PC-3 (cell line): ENCODE results near the gene ZNRF2. TPM values are rescaled to one million over a fixed set of nuclear protein-coding genes. Genes with fewer than 3 reads are reported as not detected.

Experiments
- ATAC-seq: fragments of 200-7000 bp; cut with Tn5 transposase; 2 replicates; pipeline ENCODE4 v1.9.1; 2020; ENCODE audit warnings: mild to moderate bottlenecking, moderate library complexity
- BruUV-seq: library from RNA; stranded (reverse); fragments of 400-500 nt; replicated peaks from 2 replicates; lab custom pipeline; 2021; lab: Mats Ljungman, UMichigan
- CTCF ChIA-PET: fragments of 300-600 bp; sonication (Branson Sonifier 250); formaldehyde crosslinking; loops from one replicate; lab custom pipeline; 2022; ENCODE audit warnings: antibody characterized with exemption; lab: Charles Lee
- POLR2A ChIA-PET: fragments of 300-600 bp; sonication (Branson Sonifier 250); formaldehyde crosslinking; loops from one replicate; lab custom pipeline; 2022; ENCODE audit warnings: antibody characterized with exemption; ENCODE audit not compliant: unreplicated experiment; lab: Charles Lee
- DNase-seq: peaks from one replicate; pipeline ENCODE4 v3.0.0-alpha.2; 2015
- H2AFZ ChIP-seq: fragments of 300-600 bp; sonication (generic); 2 replicates; pipeline ENCODE4 v1.6.0; 2016; ENCODE audit warnings: antibody characterized with exemption, low read length
- H3F3A ChIP-seq: fragments of 300-600 bp; sonication (generic); one replicate; pipeline ENCODE4 v1.6.0; 2017; ENCODE audit warnings: antibody characterized with exemption, low read length, control low read depth, mild to moderate bottlenecking; ENCODE audit not compliant: unreplicated experiment
- H3K27ac ChIP-seq: fragments of 300-600 bp; sonication (generic); 2 replicates; pipeline ENCODE4 v1.5.1; 2016; ENCODE audit warnings: mild to moderate bottlenecking, low read length
- H3K27me3 ChIP-seq: fragments of 300-600 bp; sonication (generic); 2 replicates; pipeline ENCODE4 v1.6.1; 2016; ENCODE audit warnings: low read length, mixed read lengths
- H3K36me3 ChIP-seq: fragments of 300-600 bp; sonication (generic); 2 replicates; pipeline ENCODE4 v1.6.1; 2016; ENCODE audit warnings: low read depth, mixed run types, low read length, mixed read lengths
- H3K4me1 ChIP-seq: fragments of 300-600 bp; sonication (generic); 2 replicates; pipeline ENCODE4 v1.5.1; 2016; ENCODE audit warnings: low read length; ENCODE audit not compliant: insufficient read depth
- H3K4me2 ChIP-seq: fragments of 300-600 bp; sonication (generic); 2 replicates; pipeline ENCODE4 v1.6.0; 2016; ENCODE audit warnings: low read length
- H3K4me3 ChIP-seq: fragments of 300-600 bp; sonication (generic); 2 replicates; pipeline ENCODE4 v1.5.1; 2016; ENCODE audit warnings: mild to moderate bottlenecking, low read length, mixed read lengths
- H3K79me2 ChIP-seq: fragments of 300-600 bp; sonication (generic); 2 replicates; pipeline ENCODE4 v1.6.1; 2017; ENCODE audit warnings: low read length, mixed read lengths
- H3K9ac ChIP-seq: fragments of 300-600 bp; sonication (generic); 2 replicates; pipeline ENCODE4 v1.6.0; 2016; ENCODE audit warnings: mild to moderate bottlenecking, low read length
- H3K9me2 ChIP-seq: fragments of 300-600 bp; sonication (generic); replicated peaks from 2 replicates; pipeline ENCODE4 v1.6.1; 2016; ENCODE audit warnings: mixed run types, low read length, mixed read lengths
- H3K9me3 ChIP-seq: fragments of 300-600 bp; sonication (generic); 2 replicates; pipeline ENCODE4 v1.6.1; 2016; ENCODE audit warnings: low read length, mixed read lengths
- H4K20me1 ChIP-seq: fragments of 300-600 bp; sonication (generic); 2 replicates; pipeline ENCODE4 v1.6.1; 2016; ENCODE audit warnings: low read length, mixed read lengths
- CTCF ChIP-seq: fragments of 300-600 bp; sonication (generic); conservative IDR thresholded peaks from 2 replicates; pipeline ENCODE4 v1.5.1; 2017; ENCODE audit warnings: antibody characterized with exemption, low read depth, mild to moderate bottlenecking, low read length
- EZH2 ChIP-seq: fragments of 300-600 bp; sonication (generic); IDR thresholded peaks from one replicate; pipeline ENCODE4 v1.6.1; 2017; ENCODE audit warnings: antibody characterized with exemption, mild to moderate bottlenecking, low read length; ENCODE audit not compliant: unreplicated experiment
- EZH2phosphoT487 ChIP-seq: fragments of 300-600 bp; sonication (generic); IDR thresholded peaks from 2 replicates; pipeline ENCODE4 v1.6.1; 2018; ENCODE audit warnings: mild to moderate bottlenecking, antibody characterized with exemption, low read length, borderline replicate concordance
- intact Hi-C: fragments of 100-400 bp; cut with micrococcal nuclease; formaldehyde crosslinking; loops from 2 replicates; pipeline ENCODE4 v1.9.0; 2023
- total RNA-seq: library from RNA; depleted of rRNA; stranded (reverse); fragments of >200 nt; gene quantifications from 2 replicates; pipeline ENCODE4 v1.2.3, GENCODE V29; 2014

ZNRF2 gene
- total RNA-seq, 1 experiment from 2014 or later, result 13.1 TPM

GRCh38 chr7:30403477-30403876 lies 119.1 kb downstream of the ZNRF2 start:
- Histone ChIP-seq H3K9ac (no peak overlapping the region), H3K4me1 (peaks cover 12% of the 10 kb centered on the region), H3K9me2 (no peaks in the 10 kb centered on the region), H4K20me1 (no peaks in the 10 kb centered on the region), H3F3A (no peaks in the 10 kb centered on the region), H3K36me3 (no peaks in the 10 kb centered on the region), H3K4me2 (no peak overlapping the region), H3K9me3 (no peaks in the 10 kb centered on the region), H3K27me3 (no peaks in the 10 kb centered on the region), H3K79me2 (no peaks in the 10 kb centered on the region), H3K27ac (peak overlapping the region; percentile 56), H2AFZ (no peak overlapping the region), H3K4me3 (no peak overlapping the region)
- intact Hi-C loops, result no loop called here
- POLR2A ChIA-PET, result no interaction called here
- BruUV-seq, result no TSS peak
- DNase-seq (peak; percentile 92), ATAC-seq (peak; percentile 50)
- CTCF ChIA-PET, result interaction anchor here (0.5 kb wide), 1 partner anchor 120 kb away, joined by 6 read pairs; no protein-coding TSS in a partner anchor
- TF ChIP-seq EZH2 (no peak), EZH2phosphoT487 (no peak), CTCF (no peak)

DNA sequence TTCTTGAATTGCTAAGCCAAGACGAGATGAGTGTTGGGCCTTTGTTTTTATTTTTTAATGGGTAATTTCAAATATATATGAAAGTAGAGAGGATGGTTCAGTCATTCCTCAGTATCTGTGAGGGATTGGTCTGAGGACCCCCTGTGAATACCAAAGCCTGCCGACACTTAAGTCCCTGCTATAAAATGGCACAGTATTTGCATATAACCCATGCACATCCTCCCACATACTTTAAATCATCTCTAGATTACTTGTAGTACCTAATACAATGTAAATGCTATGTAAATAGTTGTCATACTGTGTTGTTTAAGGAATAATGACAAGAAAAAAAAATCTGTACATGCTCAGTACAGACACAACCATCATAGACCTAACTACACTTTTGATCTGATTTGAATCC lies 120.8 kb downstream of the ZNRF2 start:
- H3K27me3 ChIP-seq, result no peaks in the 10 kb centered on the region
- no TSS peak for BruUV-seq
- no peak overlapping the region for H3K9ac ChIP-seq
- ChIA-PET POLR2A (no interaction called here), CTCF (no interaction called here)
- H3K9me3 ChIP-seq, result no peaks in the 10 kb centered on the region
- DNase-seq (no peak), ATAC-seq (no peak)
- H3K36me3 ChIP-seq, result no peaks in the 10 kb centered on the region
- H3K4me3 ChIP-seq, result no peak overlapping the region
- H3K4me2 ChIP-seq, result no peak overlapping the region
- intact Hi-C loops, result no loop called here
- peaks cover 12% of the 10 kb centered on the region for H3K4me1 ChIP-seq
- TF ChIP-seq EZH2phosphoT487 (no peak), EZH2 (no peak), CTCF (no peak)
- no peaks in the 10 kb centered on the region for H3K9me2 ChIP-seq
- H3K79me2 ChIP-seq, result no peaks in the 10 kb centered on the region
- H4K20me1 ChIP-seq, result no peaks in the 10 kb centered on the region
- H2AFZ ChIP-seq, result no peak overlapping the region
- H3K27ac ChIP-seq, result no peak overlapping the region
- H3F3A ChIP-seq, result no peaks in the 10 kb centered on the region

DNA sequence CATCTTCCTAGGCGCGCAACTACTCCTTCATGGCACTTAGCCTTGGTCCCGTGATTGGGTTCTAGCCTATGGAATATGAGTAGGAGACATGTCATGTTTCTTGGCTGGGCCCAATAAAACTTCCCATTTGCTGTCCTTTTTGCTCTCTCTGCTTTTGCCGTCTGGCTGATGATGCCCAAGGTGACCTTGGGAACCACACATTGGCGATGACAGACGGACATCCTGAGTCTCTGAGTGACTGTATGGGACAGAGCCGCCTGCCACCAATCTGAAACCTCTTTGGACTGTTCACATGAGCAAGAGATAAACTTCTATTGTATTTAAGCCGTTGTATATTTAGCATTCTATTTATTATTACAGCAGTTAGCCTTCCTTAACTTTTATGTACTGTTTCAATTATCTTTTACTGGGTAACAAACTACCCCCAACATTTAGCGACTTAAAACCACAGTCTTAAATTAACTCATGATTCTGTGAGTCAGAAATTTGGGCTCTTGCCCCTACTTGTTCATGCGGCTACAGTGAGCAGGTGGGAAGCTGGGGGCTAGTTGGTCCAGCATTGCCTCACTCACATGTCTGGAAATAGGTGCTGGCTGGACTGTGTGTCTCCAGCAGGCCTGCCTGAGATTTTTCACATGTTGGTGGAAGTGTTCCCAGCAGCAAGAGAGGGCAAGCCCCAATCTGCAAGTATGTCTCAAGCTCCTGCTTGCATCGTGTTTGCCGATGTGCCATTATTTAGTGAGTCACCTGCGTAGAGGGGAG lies 122.4 kb downstream of the ZNRF2 start:
- Histone ChIP-seq H3K27ac (no peak overlapping the region), H3K36me3 (no peaks in the 10 kb centered on the region), H3K9me3 (no peaks in the 10 kb centered on the region), H3F3A (no peaks in the 10 kb centered on the region), H4K20me1 (no peaks in the 10 kb centered on the region), H3K9me2 (no peaks in the 10 kb centered on the region), H3K9ac (no peak overlapping the region), H3K27me3 (no peaks in the 10 kb centered on the region), H3K4me3 (no peak overlapping the region), H2AFZ (no peak overlapping the region), H3K4me1 (peaks cover 12% of the 10 kb centered on the region), H3K79me2 (no peaks in the 10 kb centered on the region), H3K4me2 (no peak overlapping the region)
- intact Hi-C loops, result no loop called here
- DNase-seq, result no peak
- ATAC-seq, result peak; percentile 20; the same call in 1 of the 2 replicates
- POLR2A ChIA-PET, result no interaction called here
- BruUV-seq, result no TSS peak
- TF ChIP-seq EZH2, result no peak
- no peak for TF ChIP-seq EZH2phosphoT487
- TF ChIP-seq CTCF, result no peak
- CTCF ChIA-PET, result no interaction called here
